ENCODE measurements around the gene NNMT.

GRCh38 chr11:114284021-114284420 lies 12.2 kb upstream of the NNMT start:
- TF ChIP-seq CTCF (IDR thresholded peaks at IDR 0.05; ENCODE audit: poor library complexity, severe bottlenecking) (no peak), EZH2 (IDR thresholded peaks at IDR 0.05; ENCODE audit: borderline replicate concordance, insufficient read depth, low read length, poor library complexity, severe bottlenecking) (no peak), POLR2AphosphoS5 (IDR thresholded peaks at IDR 0.05) (no peak)
